Lung (tissue), 12 donors: ENCODE results near the gene ATP2B3. TPM values are rescaled to one million over a fixed set of nuclear protein-coding genes. Genes with fewer than 3 reads are reported as not detected.

Experiments used
- ATAC-seq: fragments of 200-7000 bp; cut with Tn5 transposase; one replicate; pipeline ENCODE4 v1.9.1; 2020; ENCODE audit warnings: moderate number of reproducible peaks; ENCODE audit not compliant: insufficient read depth, low FRiP score
- DNase-seq, 3 donors: peaks; one replicate each; pipeline ENCODE4 v3.0.0-alpha.2; 2013 to 2017
- H3K27ac ChIP-seq, 2 donors: one replicate each; pipeline ENCODE4 v1.5.1; 2013; ENCODE audit warnings: mild to moderate bottlenecking in 2 of 2, moderate library complexity in 2 of 2, control low read depth in 1 of 2, inconsistent platforms in 1 of 2, low read depth in 1 of 2, low read length in 1 of 2
- H3K27me3 ChIP-seq, 3 donors: one replicate each; pipeline ENCODE4 v1.5.1; 2013; ENCODE audit warnings: low read length in 2 of 3; ENCODE audit not compliant: control insufficient read depth in 3 of 3, insufficient read depth in 3 of 3
- H3K36me3 ChIP-seq, 4 donors: one replicate each; pipeline ENCODE4 v1.5.1; 2013; ENCODE audit warnings: low read length in 4 of 4, mild to moderate bottlenecking in 1 of 4, moderate library complexity in 1 of 4; ENCODE audit not compliant: control insufficient read depth in 4 of 4, insufficient read depth in 4 of 4
- H3K4me1 ChIP-seq, 5 donors: one replicate each; pipeline ENCODE4 v1.5.1; 2013; ENCODE audit warnings: low read length in 5 of 5, mild to moderate bottlenecking in 2 of 5, moderate library complexity in 1 of 5; ENCODE audit not compliant: control insufficient read depth in 5 of 5, insufficient read depth in 5 of 5
- H3K4me3 ChIP-seq: one replicate; pipeline ENCODE4 v1.5.1; 2013; ENCODE audit warnings: mild to moderate bottlenecking, control low read depth, moderate library complexity
- H3K9ac ChIP-seq, 2 donors: one replicate each; pipeline ENCODE4 v1.5.1; 2013; ENCODE audit warnings: low read length in 2 of 2, control low read depth in 1 of 2; ENCODE audit not compliant: insufficient read depth in 1 of 2
- H3K9me3 ChIP-seq, 4 donors: one replicate each; pipeline ENCODE4 v1.5.1; 2013; ENCODE audit warnings: low read length in 3 of 4, mild to moderate bottlenecking in 1 of 4, moderate library complexity in 1 of 4; ENCODE audit not compliant: control insufficient read depth in 4 of 4, insufficient read depth in 3 of 4
- CTCF ChIP-seq: IDR thresholded peaks from 2 replicates; pipeline ENCODE4 v1.5.1; 2012; ENCODE audit warnings: mild to moderate bottlenecking; ENCODE audit errors: control extremely low read depth, extremely low read depth
- WGBS, 2 donors: extraction: QIAGEN DNeasy Blood & Tissue Kit; methylation state at CpG; one replicate each; pipeline ENCODE4 v1.1.7; 2013; 5-methylcytosine and 5-hydroxymethylcytosine counted together
- polyA plus RNA-seq, 2 donors: library from polyadenylated mRNA; stranded (reverse); fragments of 200-250 nt; gene quantifications; one replicate each; pipeline ENCODE4 v1.2.1, GENCODE V29; 2013
- total RNA-seq, 2 donors: library from RNA; depleted of rRNA in 1 of 2; stranded (reverse); fragments of >200 nt in 1 of 2; gene quantifications; one replicate each; pipeline ENCODE4 v1.2.1, GENCODE V29; 2014 to 2021
- donor health status: control.
- donor health status: control.
- donor health status: Bipolar disorder and iron deficiency.
- donor health status: healthy.
- donor health status: DM: yes; HTN: yes; CAD: no.

The ATP2B3 gene
- total and polyA plus RNA-seq, 4 donors: 0.21 to 0.54 TPM; not detected in 2

- Histone ChIP-seq H3K27me3 (no peaks in the 10 kb centered on the region), H3K4me1 (peaks cover 0 to 7% (median 3%) of the 10 kb centered on the region in 5 donors), H3K36me3 (peaks cover 0 to 6% (median 3%) of the 10 kb centered on the region in 4 donors), H3K9ac (peak within 1 kb of the TSS; percentile 24 to 55), H3K4me3 (peak within 1 kb of the TSS; percentile 67), H3K9me3 (peaks cover 0 to 12% (median 1%) of the 10 kb centered on the region in 4 donors), H3K27ac (peak within 1 kb of the TSS; percentile 35 to 92)
- no peak for TF ChIP-seq CTCF
- peak; percentile 44 for ATAC-seq
- 0 to 28% methylated on average over 9 to 77 of the region's 79 CpGs for WGBS, 2 donors
- DNase-seq: peak; percentile 6 to 25 (median 12)
Observed at GRCh38 chrX:153598541-153599191, 81.2 kb downstream of the ATP2B3 start, which contains the start of gene CCNQ. CCNQ (minus strand) TSS chrX:153599139; CDS start chrX:153599073, 66 bp downstream.

GRCh38 chrX:153599192-153600031 lies 82.0 kb downstream of the ATP2B3 start:
- Histone ChIP-seq H3K4me1 (peaks cover 0 to 7% (median 3%) of the 10 kb centered on the region in 5 donors), H3K9ac (peak overlapping the region; percentile 24 to 55), H3K27ac (peak overlapping the region; percentile 35 to 89), H3K9me3 (peaks cover 0 to 12% (median 1%) of the 10 kb centered on the region in 4 donors), H3K36me3 (peaks cover 0 to under 1% (median 0%) of the 10 kb centered on the region in 4 donors), H3K27me3 (no peaks in the 10 kb centered on the region), H3K4me3 (peak overlapping the region; percentile 47)
- no peak for TF ChIP-seq CTCF
- WGBS, 2 donors: 0 to 25% methylated on average over 26 to 66 of the region's 79 CpGs
- ATAC-seq: peak; percentile 82
- DNase-seq: peak; percentile 86 to 93 (median 92)

GRCh38 chrX:153600032-153600373 lies 82.6 kb downstream of the ATP2B3 start:
- no peak overlapping the region for H3K27ac ChIP-seq
- no peak for ATAC-seq
- peaks cover 0 to 7% (median 3%) of the 10 kb centered on the region in 5 donors for H3K4me1 ChIP-seq
- WGBS, 2 donors: 7 to 20% methylated on average over 2 of the region's 2 CpGs
- peak in 2 of 3 donors; percentile 4 to 22 for DNase-seq
- H3K4me3 ChIP-seq: no peak overlapping the region
- no peaks in the 10 kb centered on the region for H3K27me3 ChIP-seq
- TF ChIP-seq CTCF: no peak
- no peak overlapping the region for H3K9ac ChIP-seq
- H3K9me3 ChIP-seq: peaks cover 0 to 12% (median 1%) of the 10 kb centered on the region in 4 donors
- H3K36me3 ChIP-seq: no peaks in the 10 kb centered on the region
